Caco-2 (cell line): ENCODE measurements around the gene CD81. TPM values are rescaled to one million over a fixed set of nuclear protein-coding genes. Genes with fewer than 3 reads are reported as not detected.

Experiments
- BruUV-seq: library from RNA; stranded (reverse); fragments of 400-500 nt; replicated peaks from 2 replicates; lab custom pipeline; 2021; lab: Mats Ljungman, UMichigan
- CTCF ChIA-PET: fragments of 300-600 bp; sonication (Branson Sonifier 250); formaldehyde crosslinking; loops from one replicate; lab custom pipeline; 2022; ENCODE audit warnings: antibody characterized with exemption; lab: Charles Lee
- POLR2A ChIA-PET: fragments of 300-600 bp; sonication (Branson Sonifier 250); formaldehyde crosslinking; loops from one replicate; lab custom pipeline; 2022; ENCODE audit warnings: antibody characterized with exemption; lab: Charles Lee
- DNase-seq, 2 experiments: peaks; one replicate each; pipeline versions ENCODE4 v3.0.0 to v3.0.0-alpha.2; 2020 to 2022
- H3K27me3 ChIP-seq: replicated peaks from 2 replicates; pipeline ENCODE4 v1.6.0; 2011; ENCODE audit warnings: low read length; ENCODE audit not compliant: control insufficient read depth, insufficient read depth
- H3K36me3 ChIP-seq: 2 replicates; pipeline ENCODE4 v1.5.1; 2011; ENCODE audit warnings: low read length; ENCODE audit not compliant: control insufficient read depth, insufficient read depth
- H3K4me1 ChIP-seq: fragments of 250-450 bp; sonication (Bioruptor Pico); 2 replicates; pipeline ENCODE4 v1.5.1; 2020; ENCODE audit warnings: mild to moderate bottlenecking
- H3K4me3 ChIP-seq: 2 replicates; pipeline ENCODE4 v1.5.1; 2011; ENCODE audit warnings: low read depth, mild to moderate bottlenecking, control low read depth, low read length
- H3K9me3 ChIP-seq: fragments of 250-450 bp; sonication (Bioruptor Pico); 2 replicates; pipeline ENCODE4 v1.5.1; 2020; ENCODE audit warnings: mild to moderate bottlenecking, moderate library complexity
- H3K27ac Mint-ChIP-seq: one replicate; pipeline ENCODE4 v1.8.0; 2022; ENCODE audit warnings: mixed read lengths; ENCODE audit not compliant: unreplicated experiment
- H3K27me3 Mint-ChIP-seq: one replicate; pipeline ENCODE4 v1.8.0; 2022; ENCODE audit warnings: mixed read lengths; ENCODE audit not compliant: insufficient read depth, unreplicated experiment
- H3K36me3 Mint-ChIP-seq: one replicate; pipeline ENCODE4 v1.8.0; 2022; ENCODE audit warnings: mild to moderate bottlenecking, mixed read lengths; ENCODE audit not compliant: insufficient read depth, unreplicated experiment
- H3K4me1 Mint-ChIP-seq: one replicate; pipeline ENCODE4 v1.8.0; 2022; ENCODE audit warnings: low read depth, mixed read lengths; ENCODE audit not compliant: unreplicated experiment
- H3K4me3 Mint-ChIP-seq: one replicate; pipeline ENCODE4 v1.8.0; 2022; ENCODE audit warnings: mild to moderate bottlenecking, moderate library complexity, mixed read lengths; ENCODE audit not compliant: unreplicated experiment
- H3K9me3 Mint-ChIP-seq: one replicate; pipeline ENCODE4 v1.8.0; 2022; ENCODE audit warnings: mixed read lengths; ENCODE audit not compliant: unreplicated experiment
- intact Hi-C: fragments of 100-400 bp; cut with micrococcal nuclease; formaldehyde crosslinking; loops from one replicate; pipeline ENCODE4 v1.10.0; 2022; ENCODE audit not compliant: unreplicated experiment
- total RNA-seq: library from RNA; stranded (reverse); gene quantifications from 2 replicates; pipeline ENCODE4 v1.2.3, GENCODE V29; 2022
- TF ChIP-seq, protein P1 (sequence below), 2 experiments: fragments of 200-600 bp in 1 of 2; IDR thresholded peaks; 1 replicate in 1 of 2; 2 replicates in 1 of 2; pipeline versions ENCODE4 v1.5.1 to v1.8.0; 2011 to 2022; ENCODE audit warnings: antibody characterized with exemption in 1 of 2, control low read depth in 1 of 2, inconsistent platforms in 1 of 2, low read depth in 1 of 2, low read length in 1 of 2, mild to moderate bottlenecking in 1 of 2, moderate library complexity in 1 of 2; ENCODE audit not compliant: insufficient read depth in 1 of 2, severe bottlenecking in 1 of 2, unreplicated experiment in 1 of 2

The CD81 gene
- total RNA-seq, 1 experiment from 2014 or later, result 412 TPM

DNA sequence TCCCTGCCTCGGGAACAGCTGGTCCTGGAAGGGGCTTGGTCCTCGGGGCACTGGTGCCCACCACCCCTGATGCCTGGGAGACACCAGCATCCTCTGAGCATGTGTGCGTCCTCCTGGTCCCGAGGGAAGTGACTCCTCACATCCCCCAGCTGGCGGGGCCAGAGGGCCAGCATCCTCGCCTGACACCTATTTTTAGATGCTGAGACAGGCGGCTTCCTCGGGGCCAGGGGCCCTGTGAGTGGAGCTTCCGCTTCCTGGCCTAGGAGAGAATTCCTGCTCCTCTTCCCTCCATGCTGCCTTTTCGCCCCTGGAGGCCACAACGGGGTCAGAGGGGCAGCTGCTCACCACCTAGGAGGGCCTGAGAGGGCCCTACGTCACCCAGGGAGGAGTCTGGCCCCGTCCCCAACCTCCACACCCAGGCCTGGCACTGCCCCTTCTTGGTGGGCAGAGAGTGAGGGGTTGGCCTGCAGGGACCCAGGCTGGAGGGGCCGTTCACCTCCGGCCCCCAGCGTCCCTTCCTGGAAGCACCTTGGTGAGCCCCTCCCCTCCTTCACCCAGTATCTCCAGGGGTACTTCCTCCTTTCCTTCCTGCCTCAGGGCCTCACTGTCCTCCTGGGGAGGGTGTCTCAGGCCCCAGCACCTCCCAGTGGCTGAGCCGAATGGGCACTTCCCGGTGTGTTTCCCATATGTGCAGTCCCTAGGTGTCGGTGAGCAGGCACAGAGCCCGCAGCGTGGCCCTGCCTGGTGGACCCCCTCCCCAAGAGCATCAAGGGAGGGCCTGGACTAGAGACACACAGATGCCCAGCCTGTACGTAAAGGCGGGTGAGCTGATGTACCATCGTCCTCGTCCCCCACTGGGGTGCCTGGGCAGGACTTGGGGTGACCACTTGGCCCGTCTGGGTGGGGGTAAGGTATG lies 6.1 kb downstream of the CD81 start:
- DNase-seq, result no peak
- H3K9me3 ChIP-seq, result no peaks in the 10 kb centered on the region
- Mint-ChIP-seq H3K36me3 (peaks cover 20% of the 10 kb centered on the region), H3K9me3 (no peaks in the 10 kb centered on the region), H3K4me1 (no peaks in the 10 kb centered on the region), H3K27me3 (no peaks in the 10 kb centered on the region), H3K27ac (no peak overlapping the region), H3K4me3 (no peak overlapping the region)
- TF ChIP-seq, protein P1, sequence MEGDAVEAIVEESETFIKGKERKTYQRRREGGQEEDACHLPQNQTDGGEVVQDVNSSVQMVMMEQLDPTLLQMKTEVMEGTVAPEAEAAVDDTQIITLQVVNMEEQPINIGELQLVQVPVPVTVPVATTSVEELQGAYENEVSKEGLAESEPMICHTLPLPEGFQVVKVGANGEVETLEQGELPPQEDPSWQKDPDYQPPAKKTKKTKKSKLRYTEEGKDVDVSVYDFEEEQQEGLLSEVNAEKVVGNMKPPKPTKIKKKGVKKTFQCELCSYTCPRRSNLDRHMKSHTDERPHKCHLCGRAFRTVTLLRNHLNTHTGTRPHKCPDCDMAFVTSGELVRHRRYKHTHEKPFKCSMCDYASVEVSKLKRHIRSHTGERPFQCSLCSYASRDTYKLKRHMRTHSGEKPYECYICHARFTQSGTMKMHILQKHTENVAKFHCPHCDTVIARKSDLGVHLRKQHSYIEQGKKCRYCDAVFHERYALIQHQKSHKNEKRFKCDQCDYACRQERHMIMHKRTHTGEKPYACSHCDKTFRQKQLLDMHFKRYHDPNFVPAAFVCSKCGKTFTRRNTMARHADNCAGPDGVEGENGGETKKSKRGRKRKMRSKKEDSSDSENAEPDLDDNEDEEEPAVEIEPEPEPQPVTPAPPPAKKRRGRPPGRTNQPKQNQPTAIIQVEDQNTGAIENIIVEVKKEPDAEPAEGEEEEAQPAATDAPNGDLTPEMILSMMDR (IDR thresholded peaks at IDR 0.05; ENCODE audit: insufficient read depth in 1 of 2, low read depth in 1 of 2, low read length in 1 of 2, severe bottlenecking in 1 of 2, unreplicated experiment in 1 of 2), result no peak
- ChIA-PET CTCF (no interaction called here), POLR2A (interaction anchor here (0.5 kb wide), 1 partner anchor 17 kb away, joined by 22 read pairs; the partner anchor contains the start of gene TSSC4)
- 0 out of 2 replicates have a peak, but pooled peaks cover 7% of the 10 kb centered on the region for H3K4me1 ChIP-seq
- no peaks in the 10 kb centered on the region; the same call in 1 of the 2 replicates for H3K36me3 ChIP-seq
- H3K4me3 ChIP-seq, result no peak overlapping the region
- intact Hi-C loops, result no loop called here
- BruUV-seq, result no TSS peak
- H3K27me3 ChIP-seq, result no peaks in the 10 kb centered on the region

DNA sequence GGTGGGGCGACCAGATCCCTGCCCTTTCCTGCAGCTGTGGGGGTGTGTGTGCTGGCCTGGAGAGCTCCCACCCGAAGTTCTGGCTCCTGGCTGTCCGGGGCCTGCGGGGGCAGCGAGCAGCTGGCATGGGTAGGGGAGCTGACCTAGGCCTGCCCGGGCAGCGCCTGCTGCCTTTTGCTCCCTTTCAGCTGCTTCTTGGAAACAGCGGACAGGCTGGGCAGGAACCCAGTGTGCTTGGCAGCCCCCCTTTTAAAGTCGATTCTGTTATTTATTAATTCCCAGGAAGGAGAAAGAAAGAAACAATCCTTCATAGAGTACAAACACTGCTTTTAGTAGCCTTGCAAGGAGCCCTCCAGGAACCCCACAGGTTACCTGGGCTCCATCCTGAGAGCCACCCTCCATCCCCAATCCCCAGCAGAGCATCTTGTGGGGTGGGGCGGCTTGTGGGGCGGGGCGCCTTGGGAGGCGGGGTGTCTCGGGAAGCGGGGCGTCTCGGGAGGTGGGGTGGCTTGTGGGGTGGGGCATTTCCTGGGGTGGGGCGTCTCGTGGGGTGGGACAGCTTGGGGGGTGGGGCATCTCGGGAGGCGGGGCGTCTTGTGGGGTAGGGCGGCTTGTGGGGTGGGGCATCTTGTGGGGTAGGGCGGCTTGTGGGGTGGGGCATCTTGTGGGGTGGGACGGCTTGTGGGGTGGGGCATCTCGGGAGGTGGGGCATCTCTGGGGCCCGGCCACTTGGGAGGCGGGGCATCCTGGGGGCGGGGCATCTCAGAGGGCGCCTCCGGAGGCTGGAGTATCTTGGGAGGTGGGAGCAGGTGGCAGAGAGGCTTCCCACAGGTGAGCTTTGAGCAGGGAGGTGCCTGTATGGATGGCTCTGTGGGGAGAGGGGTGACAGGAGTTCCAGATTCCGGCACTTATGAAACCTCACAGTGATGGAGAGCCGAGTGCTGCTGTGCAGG lies 7.0 kb downstream of the CD81 start:
- no peak overlapping the region for H3K4me3 Mint-ChIP-seq
- BruUV-seq, result no TSS peak
- H3K27ac Mint-ChIP-seq, result no peak overlapping the region
- no peaks in the 10 kb centered on the region; the same call in 1 of the 2 replicates for H3K36me3 ChIP-seq
- no peaks in the 10 kb centered on the region for H3K27me3 Mint-ChIP-seq
- no peaks in the 10 kb centered on the region for H3K4me1 ChIP-seq
- no peaks in the 10 kb centered on the region for H3K9me3 ChIP-seq
- TF ChIP-seq, protein P1 (IDR thresholded peaks at IDR 0.05; ENCODE audit: insufficient read depth in 1 of 2, low read depth in 1 of 2, low read length in 1 of 2, severe bottlenecking in 1 of 2, unreplicated experiment in 1 of 2), result no peak
- no peaks in the 10 kb centered on the region for H3K9me3 Mint-ChIP-seq
- ChIA-PET CTCF (no interaction called here), POLR2A (no interaction called here)
- peaks cover 23% of the 10 kb centered on the region for H3K36me3 Mint-ChIP-seq
- intact Hi-C loops, result no loop called here
- H3K4me1 Mint-ChIP-seq, result no peaks in the 10 kb centered on the region
- H3K4me3 ChIP-seq, result no peak overlapping the region
- H3K27me3 ChIP-seq, result no peaks in the 10 kb centered on the region
- no peak for DNase-seq
